Caco-2 (cell line): ENCODE results near the gene COG8. TPM values are rescaled to one million over a fixed set of nuclear protein-coding genes. Genes with fewer than 3 reads are reported as not detected.

ENCODE experiments used
- BruUV-seq: library from RNA; stranded (reverse); fragments of 400-500 nt; replicated peaks from 2 replicates; lab custom pipeline; 2021; lab: Mats Ljungman, UMichigan
- CTCF ChIA-PET: fragments of 300-600 bp; sonication (Branson Sonifier 250); formaldehyde crosslinking; loops from one replicate; lab custom pipeline; 2022; ENCODE audit warnings: antibody characterized with exemption; lab: Charles Lee
- POLR2A ChIA-PET: fragments of 300-600 bp; sonication (Branson Sonifier 250); formaldehyde crosslinking; loops from one replicate; lab custom pipeline; 2022; ENCODE audit warnings: antibody characterized with exemption; lab: Charles Lee
- DNase-seq, 2 experiments: peaks; one replicate each; pipeline versions ENCODE4 v3.0.0 to v3.0.0-alpha.2; 2020 to 2022
- H3K27me3 ChIP-seq: replicated peaks from 2 replicates; pipeline ENCODE4 v1.6.0; 2011; ENCODE audit warnings: low read length; ENCODE audit not compliant: control insufficient read depth, insufficient read depth
- H3K36me3 ChIP-seq: 2 replicates; pipeline ENCODE4 v1.5.1; 2011; ENCODE audit warnings: low read length; ENCODE audit not compliant: control insufficient read depth, insufficient read depth
- H3K4me1 ChIP-seq: fragments of 250-450 bp; sonication (Bioruptor Pico); 2 replicates; pipeline ENCODE4 v1.5.1; 2020; ENCODE audit warnings: mild to moderate bottlenecking
- H3K4me3 ChIP-seq: 2 replicates; pipeline ENCODE4 v1.5.1; 2011; ENCODE audit warnings: low read depth, mild to moderate bottlenecking, control low read depth, low read length
- H3K9me3 ChIP-seq: fragments of 250-450 bp; sonication (Bioruptor Pico); 2 replicates; pipeline ENCODE4 v1.5.1; 2020; ENCODE audit warnings: mild to moderate bottlenecking, moderate library complexity
- H3K27ac Mint-ChIP-seq: one replicate; pipeline ENCODE4 v1.8.0; 2022; ENCODE audit warnings: mixed read lengths; ENCODE audit not compliant: unreplicated experiment
- H3K27me3 Mint-ChIP-seq: one replicate; pipeline ENCODE4 v1.8.0; 2022; ENCODE audit warnings: mixed read lengths; ENCODE audit not compliant: insufficient read depth, unreplicated experiment
- H3K36me3 Mint-ChIP-seq: one replicate; pipeline ENCODE4 v1.8.0; 2022; ENCODE audit warnings: mild to moderate bottlenecking, mixed read lengths; ENCODE audit not compliant: insufficient read depth, unreplicated experiment
- H3K4me1 Mint-ChIP-seq: one replicate; pipeline ENCODE4 v1.8.0; 2022; ENCODE audit warnings: low read depth, mixed read lengths; ENCODE audit not compliant: unreplicated experiment
- H3K4me3 Mint-ChIP-seq: one replicate; pipeline ENCODE4 v1.8.0; 2022; ENCODE audit warnings: mild to moderate bottlenecking, moderate library complexity, mixed read lengths; ENCODE audit not compliant: unreplicated experiment
- H3K9me3 Mint-ChIP-seq: one replicate; pipeline ENCODE4 v1.8.0; 2022; ENCODE audit warnings: mixed read lengths; ENCODE audit not compliant: unreplicated experiment
- CTCF ChIP-seq, 2 experiments: fragments of 200-600 bp in 1 of 2; IDR thresholded peaks; 1 replicate in 1 of 2; 2 replicates in 1 of 2; pipeline versions ENCODE4 v1.5.1 to v1.8.0; 2011 to 2022; ENCODE audit warnings: antibody characterized with exemption in 1 of 2, control low read depth in 1 of 2, inconsistent platforms in 1 of 2, low read depth in 1 of 2, low read length in 1 of 2, mild to moderate bottlenecking in 1 of 2, moderate library complexity in 1 of 2; ENCODE audit not compliant: insufficient read depth in 1 of 2, severe bottlenecking in 1 of 2, unreplicated experiment in 1 of 2
- intact Hi-C: fragments of 100-400 bp; cut with micrococcal nuclease; formaldehyde crosslinking; loops from one replicate; pipeline ENCODE4 v1.10.0; 2022; ENCODE audit not compliant: unreplicated experiment
- total RNA-seq: library from RNA; stranded (reverse); gene quantifications from 2 replicates; pipeline ENCODE4 v1.2.3, GENCODE V29; 2022

Gene COG8
- total RNA-seq, 1 experiment from 2014 or later = 57.4 TPM

GRCh38 chr16:69310653-69311532, 28.5 kb downstream of the COG8 start, which contains the start of gene VPS4A:
TSS of gene VPS4A (plus strand) at chr16:69311350. CDS start at chr16:69311512, 162 bp downstream.
- intact Hi-C loops = loop anchor here (1.0 kb wide), 1 partner anchor 124 kb away; the partner anchor contains the start of gene SNTB2
- no TSS peak for BruUV-seq
- peaks cover 9% of the 10 kb centered on the region; the same call in 1 of the 2 replicates for H3K4me1 ChIP-seq
- peak; percentile 91 to 98 for TF ChIP-seq CTCF (IDR thresholded peaks at IDR 0.05; ENCODE audit: insufficient read depth in 1 of 2, low read depth in 1 of 2, low read length in 1 of 2, severe bottlenecking in 1 of 2, unreplicated experiment in 1 of 2)
- POLR2A ChIA-PET = interaction anchor here (0.5 kb wide), 1 partner anchor 17 kb away, joined by 3 read pairs; no protein-coding TSS in a partner anchor
- peak; percentile 97 to 100 for DNase-seq
- no peaks in the 10 kb centered on the region for H3K9me3 ChIP-seq
- peak within 1 kb of the TSS; percentile 96 for H3K4me3 ChIP-seq
- no peaks in the 10 kb centered on the region for H3K36me3 ChIP-seq
- no peaks in the 10 kb centered on the region for H3K9me3 Mint-ChIP-seq
- CTCF ChIA-PET = interaction anchor here (0.6 kb wide), 2 partner anchors 45 to 1226 kb away, joined by 3 to 9 read pairs; partner anchors contain the start of gene NFATC3
- peak within 1 kb of the TSS; percentile 81 for H3K4me3 Mint-ChIP-seq
- H3K27me3 Mint-ChIP-seq = no peaks in the 10 kb centered on the region
- peaks cover 5% of the 10 kb centered on the region for H3K4me1 Mint-ChIP-seq
- H3K36me3 Mint-ChIP-seq = peaks cover 60% of the 10 kb centered on the region
- peak within 1 kb of the TSS; percentile 65 for H3K27ac Mint-ChIP-seq
- no peaks in the 10 kb centered on the region for H3K27me3 ChIP-seq

- ChIA-PET CTCF (no interaction called here), POLR2A (interaction anchor here (0.6 kb wide), 1 partner anchor 42 kb away, joined by 3 read pairs; no protein-coding TSS in a partner anchor)
- Histone ChIP-seq H3K36me3 (no peaks in the 10 kb centered on the region), H3K27me3 (no peaks in the 10 kb centered on the region), H3K9me3 (no peaks in the 10 kb centered on the region), H3K4me1 (peaks cover 9% of the 10 kb centered on the region; the same call in 1 of the 2 replicates), H3K4me3 (no peak overlapping the region)
- peaks cover 62% of the 10 kb centered on the region for H3K36me3 Mint-ChIP-seq
- no peaks in the 10 kb centered on the region for H3K9me3 Mint-ChIP-seq
- no peaks in the 10 kb centered on the region for H3K27me3 Mint-ChIP-seq
- peak in 1 of 2 experiments; percentile 29 for DNase-seq
- H3K27ac Mint-ChIP-seq = no peak overlapping the region
- no TSS peak for BruUV-seq
- H3K4me1 Mint-ChIP-seq = peaks cover 5% of the 10 kb centered on the region
- intact Hi-C loops = no loop called here
- no peak for TF ChIP-seq CTCF (IDR thresholded peaks at IDR 0.05; ENCODE audit: insufficient read depth in 1 of 2, low read depth in 1 of 2, low read length in 1 of 2, severe bottlenecking in 1 of 2, unreplicated experiment in 1 of 2)
- no peak overlapping the region for H3K4me3 Mint-ChIP-seq
Observed at GRCh38 chr16:69309316-69309715, 30.0 kb downstream of the COG8 start.

- Histone ChIP-seq H3K27me3 (no peaks in the 10 kb centered on the region), H3K4me1 (peaks cover 9% of the 10 kb centered on the region; the same call in 1 of the 2 replicates), H3K36me3 (no peaks in the 10 kb centered on the region), H3K9me3 (no peaks in the 10 kb centered on the region), H3K4me3 (no peak overlapping the region)
- intact Hi-C loops = no loop called here
- Mint-ChIP-seq H3K27me3 (no peaks in the 10 kb centered on the region), H3K4me3 (no peak overlapping the region), H3K36me3 (peaks cover 56% of the 10 kb centered on the region), H3K27ac (no peak overlapping the region), H3K4me1 (peaks cover 5% of the 10 kb centered on the region), H3K9me3 (no peaks in the 10 kb centered on the region)
- DNase-seq = no peak
- CTCF ChIA-PET = no interaction called here
- no TSS peak for BruUV-seq
- TF ChIP-seq CTCF (IDR thresholded peaks at IDR 0.05; ENCODE audit: insufficient read depth in 1 of 2, low read depth in 1 of 2, low read length in 1 of 2, severe bottlenecking in 1 of 2, unreplicated experiment in 1 of 2) = no peak
- POLR2A ChIA-PET = no interaction called here
Observed at GRCh38 chr16:69307856-69308255, 31.5 kb downstream of the COG8 start.
